ENCODE measurements around the gene CCDC60.

The CCDC60 gene

GRCh38 chr12:119589097-119589496, 254.6 kb downstream of the CCDC60 start:
- no peak overlapping the region for H4K5ac ChIP-seq (ENCODE audit: low read length)
- H2BK15ac ChIP-seq (replicated peaks; ENCODE audit: low read depth): no peak overlapping the region
- no peak overlapping the region for H2AK5ac ChIP-seq (ENCODE audit: low read length)
- no peak overlapping the region for H3K27ac ChIP-seq (ENCODE audit: low read depth, low read length)
- DNase-seq: no peak
- H3K36me3 ChIP-seq (ENCODE audit: control insufficient read depth, insufficient read depth, low read length): no peaks in the 10 kb centered on the region
- H3K4me2 ChIP-seq (ENCODE audit: low read length): no peak overlapping the region
- peaks cover 16% of the 10 kb centered on the region for H3K27me3 ChIP-seq (ENCODE audit: insufficient read depth, low read length, poor library complexity)
- no CpG with 5 or more reads among the region's 1 CpG for WGBS (ENCODE audit: extremely low coverage, insufficient coverage, low lambda C conversion rate)
- no peak overlapping the region for H3K4me3 ChIP-seq (ENCODE audit: low read length)
- no peak overlapping the region for H4K8ac ChIP-seq (ENCODE audit: low read depth, low read length)
- no peak overlapping the region for H2BK120ac ChIP-seq (ENCODE audit: low read depth, low read length)
- H3K79me1 ChIP-seq (ENCODE audit: low read length): no peaks in the 10 kb centered on the region
- no peak overlapping the region for H3K18ac ChIP-seq (ENCODE audit: low read length)
- H3K23ac ChIP-seq (ENCODE audit: low read length): no peak overlapping the region
- no peak overlapping the region for H3K9ac ChIP-seq (ENCODE audit: low read length)
- H3K4ac ChIP-seq (ENCODE audit: low read depth, low read length): no peak overlapping the region
- H3K79me2 ChIP-seq (ENCODE audit: control insufficient read depth, insufficient read depth, low read length): no peaks in the 10 kb centered on the region
- H2BK5ac ChIP-seq (ENCODE audit: low read length): no peak overlapping the region
- no peak overlapping the region for H3K56ac ChIP-seq (ENCODE audit: low read length)
- H3K4me1 ChIP-seq (ENCODE audit: control insufficient read depth, low read depth, low read length): peaks cover 1% of the 10 kb centered on the region

GRCh38 chr12:119589634-119590033, 255.1 kb downstream of the CCDC60 start:
- Histone ChIP-seq H3K36me3 (ENCODE audit: control insufficient read depth, insufficient read depth, low read length) (no peaks in the 10 kb centered on the region), H4K5ac (ENCODE audit: low read length) (no peak overlapping the region), H3K4me3 (ENCODE audit: low read length) (no peak overlapping the region), H2BK15ac (replicated peaks; ENCODE audit: low read depth) (no peak overlapping the region), H2AK5ac (ENCODE audit: low read length) (no peak overlapping the region), H3K27me3 (ENCODE audit: insufficient read depth, low read length, poor library complexity) (peaks cover 21% of the 10 kb centered on the region), H3K79me2 (ENCODE audit: control insufficient read depth, insufficient read depth, low read length) (no peaks in the 10 kb centered on the region), H3K27ac (ENCODE audit: low read depth, low read length) (no peak overlapping the region), H3K18ac (ENCODE audit: low read length) (no peak overlapping the region), H4K8ac (ENCODE audit: low read depth, low read length) (no peak overlapping the region), H3K56ac (ENCODE audit: low read length) (no peak overlapping the region), H3K4ac (ENCODE audit: low read depth, low read length) (no peak overlapping the region), H2BK5ac (ENCODE audit: low read length) (no peak overlapping the region), H3K9ac (ENCODE audit: low read length) (no peak overlapping the region), H2BK120ac (ENCODE audit: low read depth, low read length) (no peak overlapping the region), H3K4me2 (ENCODE audit: low read length) (no peak overlapping the region), H3K23ac (ENCODE audit: low read length) (no peak overlapping the region), H3K79me1 (ENCODE audit: low read length) (no peaks in the 10 kb centered on the region), H3K4me1 (ENCODE audit: control insufficient read depth, low read depth, low read length) (peaks cover 2% of the 10 kb centered on the region)
- DNase-seq: no peak
- WGBS (ENCODE audit: extremely low coverage, insufficient coverage, low lambda C conversion rate): no CpG with 5 or more reads among the region's 4 CpGs

Data from mesendoderm (in vitro differentiated cells).